GM12891 (cell line): ENCODE data around the gene LCNL1.

Source experiments
- DNase-seq: peaks from one replicate; pipeline ENCODE4 v3.0.0; 2011; ENCODE audit warnings: low spot score; ENCODE audit not compliant: insufficient read length
- FAIRE-seq: peaks from 2 replicates; lab custom pipeline; 2011; peaks lifted over from hg19 to GRCh38; lab: Jason Lieb, UNC
- PAX5 ChIP-seq: IDR thresholded peaks from 2 replicates; pipeline ENCODE4 v1.6.1; 2011; ENCODE audit warnings: low read length, moderate library complexity, mild to moderate bottlenecking; ENCODE audit not compliant: insufficient read depth, severe bottlenecking
- POLR2A ChIP-seq: IDR thresholded peaks from 2 replicates; pipeline ENCODE4 v1.6.1; 2011; ENCODE audit warnings: low read depth, low read length, control low read depth
- POLR2AphosphoS5 ChIP-seq: IDR thresholded peaks from 2 replicates; pipeline ENCODE4 v1.6.1; 2011; ENCODE audit warnings: low read depth, low read length, control low read depth
- POU2F2 ChIP-seq: IDR thresholded peaks from 2 replicates; pipeline ENCODE4 v1.6.1; 2011; ENCODE audit warnings: low read depth, mild to moderate bottlenecking, control low read depth, low read length, moderate library complexity
- SPI1 ChIP-seq: IDR thresholded peaks from 2 replicates; pipeline ENCODE4 v1.6.1; 2011; ENCODE audit warnings: low read depth, low read length, control low read depth
- TAF1 ChIP-seq: IDR thresholded peaks from 2 replicates; pipeline ENCODE4 v1.6.1; 2011; ENCODE audit warnings: low read depth, low read length, control low read depth

The LCNL1 gene

GRCh38 chr9:136958898-136959850 lies 23.6 kb upstream of the LCNL1 start:
- no peak for DNase-seq
- FAIRE-seq = no peak
- no peak for TF ChIP-seq TAF1
- TF ChIP-seq SPI1 = no peak
- TF ChIP-seq POU2F2 = no peak
- TF ChIP-seq POLR2AphosphoS5 = no peak
- no peak for TF ChIP-seq POLR2A
- TF ChIP-seq PAX5 = no peak

- no peak for DNase-seq
- TF ChIP-seq TAF1 (no peak), POLR2A (no peak), SPI1 (no peak), POU2F2 (no peak), POLR2AphosphoS5 (no peak), PAX5 (no peak)
- no peak for FAIRE-seq
These were observed 22.4 kb upstream of the LCNL1 start for GRCh38 chr9:136960212-136960937.

- FAIRE-seq (no peak), DNase-seq (no peak)
- no peak for TF ChIP-seq POLR2AphosphoS5
These were observed 21.9 kb upstream of the LCNL1 start for GRCh38 chr9:136960938-136961275.

DNA sequence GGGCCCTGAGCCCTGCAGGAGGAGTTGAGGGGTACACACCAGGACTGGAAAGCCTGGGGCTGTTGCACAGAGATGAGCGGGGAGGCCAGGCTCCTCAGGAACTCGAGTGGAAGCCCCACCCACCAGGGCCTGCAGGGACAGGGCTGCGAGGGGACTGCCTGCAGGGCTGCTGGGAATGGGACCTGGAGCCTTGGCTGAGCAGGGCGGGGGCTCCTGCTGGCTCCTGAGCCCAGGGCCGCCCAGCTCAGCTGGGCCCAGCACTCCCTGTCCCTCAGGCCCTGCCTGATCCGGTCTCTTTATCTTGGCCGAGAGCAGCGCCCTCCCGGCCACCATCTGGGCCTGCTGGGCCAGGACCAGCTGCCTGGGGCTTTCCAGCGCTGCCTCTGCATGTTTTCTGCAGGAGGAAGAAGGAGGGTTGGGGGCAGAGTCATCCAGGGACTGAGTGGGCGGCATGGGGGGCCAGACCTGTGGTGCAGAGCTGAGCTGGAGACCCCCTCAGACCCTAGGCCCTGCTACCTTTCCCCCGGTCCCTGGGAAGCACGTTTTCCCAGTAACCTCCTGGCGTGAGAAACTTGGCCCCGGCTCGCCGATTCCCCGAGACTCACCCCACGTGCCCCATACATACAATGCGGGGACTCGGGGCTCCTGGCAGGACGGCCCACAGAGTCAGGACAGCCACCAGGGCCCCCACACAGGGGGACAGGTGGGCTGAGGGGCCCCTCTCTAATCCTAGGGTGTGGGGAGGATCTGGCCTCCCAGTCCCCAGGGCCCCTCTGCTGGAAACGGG lies 21.3 kb upstream of the LCNL1 start:
- FAIRE-seq = no peak
- no peak for TF ChIP-seq POLR2A
- no peak for TF ChIP-seq SPI1
- no peak for TF ChIP-seq POU2F2
- no peak for TF ChIP-seq PAX5
- TF ChIP-seq POLR2AphosphoS5 = no peak

DNA sequence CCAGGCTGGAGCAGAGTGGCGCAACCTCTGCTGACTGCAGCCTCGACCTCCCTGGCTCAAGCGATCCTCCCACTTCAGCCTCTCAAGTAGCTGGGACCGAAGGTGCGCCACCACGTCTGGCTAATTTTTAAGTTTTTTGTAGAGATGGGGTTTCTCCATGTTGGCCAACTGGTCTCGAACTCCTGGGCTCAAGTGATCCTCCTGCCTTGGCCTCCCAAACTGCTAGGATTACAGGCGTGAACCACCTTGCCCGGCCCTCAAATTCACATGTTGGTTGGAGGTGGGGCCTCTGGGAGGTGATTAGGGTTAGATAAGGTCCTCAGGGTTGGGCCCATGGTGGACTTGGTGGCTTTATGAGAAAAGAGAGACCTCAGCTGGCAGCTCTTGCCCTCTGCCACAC lies 20.6 kb upstream of the LCNL1 start:
- FAIRE-seq (no peak), DNase-seq (no peak)
- TF ChIP-seq PAX5 (no peak), POLR2AphosphoS5 (no peak), SPI1 (no peak), POU2F2 (no peak)

More for the DNA sequence above, 21.3 kb upstream of the LCNL1 start:
- no peak for DNase-seq

DNA sequence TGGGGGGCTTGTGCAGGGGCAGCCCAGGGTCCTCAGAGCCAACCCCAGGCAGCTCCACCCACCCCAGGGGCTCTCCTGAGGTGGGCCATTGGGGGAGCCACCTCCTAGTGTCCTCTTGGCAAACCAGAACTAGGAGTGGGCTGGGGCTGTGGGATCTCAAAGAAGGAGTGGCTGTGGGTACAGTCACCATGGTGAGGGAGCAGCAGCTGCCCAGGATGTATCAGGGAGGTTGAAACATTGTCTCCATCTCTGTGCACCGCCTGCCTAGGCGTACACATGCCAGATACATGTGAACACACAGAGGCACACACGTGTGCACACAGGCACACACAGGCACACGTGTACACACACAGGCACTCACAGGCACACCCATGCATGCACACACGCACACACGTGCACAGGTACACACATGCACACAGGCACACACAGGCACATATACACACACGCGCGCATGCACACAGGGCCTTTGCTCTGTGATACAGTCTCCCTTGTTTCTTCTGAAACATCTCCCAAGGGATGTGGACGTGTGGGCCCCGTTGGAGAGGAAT lies 20.0 kb upstream of the LCNL1 start:
- DNase-seq (no peak), FAIRE-seq (no peak)
- no peak for TF ChIP-seq PAX5
- TF ChIP-seq POU2F2 = no peak
- no peak for TF ChIP-seq POLR2A
- no peak for TF ChIP-seq SPI1
- TF ChIP-seq POLR2AphosphoS5 = no peak

DNA sequence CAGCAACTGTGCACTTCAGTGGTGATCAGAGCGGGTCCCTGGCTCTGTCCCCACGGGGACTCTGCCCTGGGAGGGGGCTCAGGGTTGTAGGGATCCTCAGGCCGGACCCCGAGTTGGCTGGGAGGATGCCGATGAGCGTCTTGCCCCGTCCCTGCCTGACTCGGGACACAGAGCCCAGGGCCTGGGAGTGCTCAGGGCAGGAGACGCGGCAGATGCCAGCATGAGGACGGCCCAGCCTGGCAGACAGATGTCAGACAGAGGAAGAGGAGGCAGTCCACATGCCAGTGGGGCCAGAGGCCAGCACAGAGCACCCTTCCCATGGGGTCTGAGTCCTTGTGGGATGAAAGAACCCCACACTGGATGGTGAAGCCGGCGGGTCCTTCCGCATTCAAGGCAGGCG lies 19.5 kb upstream of the LCNL1 start:
- DNase-seq (no peak), FAIRE-seq (no peak)
- TF ChIP-seq POU2F2 = no peak
- no peak for TF ChIP-seq POLR2A
- TF ChIP-seq TAF1 = no peak
- no peak for TF ChIP-seq PAX5
- TF ChIP-seq SPI1 = no peak
- no peak for TF ChIP-seq POLR2AphosphoS5

GRCh38 chr9:136963751-136964150 lies 19.0 kb upstream of the LCNL1 start:
- no peak for FAIRE-seq
- no peak for DNase-seq
- TF ChIP-seq PAX5 (no peak), SPI1 (no peak), TAF1 (no peak), POU2F2 (no peak), POLR2AphosphoS5 (no peak), POLR2A (no peak)
